ENCODE data around the gene SIK2.

- TF ChIP-seq, protein P1, sequence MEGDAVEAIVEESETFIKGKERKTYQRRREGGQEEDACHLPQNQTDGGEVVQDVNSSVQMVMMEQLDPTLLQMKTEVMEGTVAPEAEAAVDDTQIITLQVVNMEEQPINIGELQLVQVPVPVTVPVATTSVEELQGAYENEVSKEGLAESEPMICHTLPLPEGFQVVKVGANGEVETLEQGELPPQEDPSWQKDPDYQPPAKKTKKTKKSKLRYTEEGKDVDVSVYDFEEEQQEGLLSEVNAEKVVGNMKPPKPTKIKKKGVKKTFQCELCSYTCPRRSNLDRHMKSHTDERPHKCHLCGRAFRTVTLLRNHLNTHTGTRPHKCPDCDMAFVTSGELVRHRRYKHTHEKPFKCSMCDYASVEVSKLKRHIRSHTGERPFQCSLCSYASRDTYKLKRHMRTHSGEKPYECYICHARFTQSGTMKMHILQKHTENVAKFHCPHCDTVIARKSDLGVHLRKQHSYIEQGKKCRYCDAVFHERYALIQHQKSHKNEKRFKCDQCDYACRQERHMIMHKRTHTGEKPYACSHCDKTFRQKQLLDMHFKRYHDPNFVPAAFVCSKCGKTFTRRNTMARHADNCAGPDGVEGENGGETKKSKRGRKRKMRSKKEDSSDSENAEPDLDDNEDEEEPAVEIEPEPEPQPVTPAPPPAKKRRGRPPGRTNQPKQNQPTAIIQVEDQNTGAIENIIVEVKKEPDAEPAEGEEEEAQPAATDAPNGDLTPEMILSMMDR (IDR thresholded peaks at IDR 0.05), result no peak
- no peak for TF ChIP-seq EZH2 (IDR thresholded peaks at IDR 0.05; ENCODE audit: borderline replicate concordance, insufficient read depth, low read depth, low read length, poor library complexity, severe bottlenecking)
Observed at GRCh38 chr11:111726301-111726713, 124.1 kb downstream of the SIK2 start.
